Ammon's horn (tissue), 1 donor: ENCODE results near the gene SMG7.
A peak's percentile ranks its signal among the peaks of the same experiment; 100 is the strongest.

ENCODE experiments used
- DNase-seq: peaks from one replicate; pipeline ENCODE4 v3.0.0-alpha.2; 2016; ENCODE audit warnings: low spot score

SMG7 gene

DNA sequence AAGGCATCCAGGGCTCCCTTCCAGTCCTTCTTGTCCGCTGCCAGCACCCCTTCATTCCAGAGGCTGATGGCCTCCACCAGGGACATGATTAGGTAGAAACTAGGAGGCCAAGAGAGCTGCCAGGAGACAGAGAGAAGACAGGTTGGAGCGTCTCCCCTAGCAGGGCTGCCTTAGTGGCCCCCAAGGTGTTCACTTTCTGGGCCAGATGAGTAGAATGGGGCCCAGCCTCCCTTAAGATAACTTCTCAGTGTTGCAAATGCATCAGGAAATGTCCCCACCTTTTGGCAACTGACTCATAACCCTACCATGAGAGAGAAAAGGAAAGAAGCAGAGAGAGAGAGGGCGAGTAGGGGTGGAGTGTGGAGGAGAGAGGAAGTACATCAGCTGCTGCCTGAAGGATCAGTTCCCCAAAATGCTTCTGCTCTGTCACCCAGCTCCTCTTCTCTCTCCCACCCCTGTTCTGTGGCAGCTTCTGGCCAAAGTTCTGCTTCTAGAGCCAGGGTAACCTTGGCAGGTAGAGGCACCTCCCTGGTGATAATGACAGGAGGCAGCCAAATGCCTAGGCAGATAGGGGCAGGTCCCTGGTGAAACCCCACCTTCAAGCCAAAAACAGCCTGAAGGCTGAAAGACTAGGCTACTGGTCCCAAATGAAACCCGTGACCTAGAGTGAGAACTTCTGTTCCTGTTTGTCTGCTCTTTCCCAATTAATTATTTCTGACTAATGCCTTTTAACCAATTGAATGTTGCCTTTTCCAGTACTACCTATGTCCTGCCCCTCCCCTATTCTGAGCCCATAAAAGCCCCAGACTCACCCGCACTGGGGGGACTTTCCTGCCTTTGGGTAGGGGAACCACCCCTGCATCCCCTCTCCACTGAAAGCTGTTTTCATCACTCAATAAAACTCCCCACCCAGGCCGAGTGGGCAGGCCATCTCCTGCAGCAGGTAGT, 118.2 kb downstream of the SMG7 start, which contains the start of gene NCF2:
Gene NCF2, minus strand, starts transcription at position 216 of the 948 bp plus-strand sequence. Its CDS starts 130 bp downstream, at position 86.
- DNase-seq: peak; percentile 75

DNA sequence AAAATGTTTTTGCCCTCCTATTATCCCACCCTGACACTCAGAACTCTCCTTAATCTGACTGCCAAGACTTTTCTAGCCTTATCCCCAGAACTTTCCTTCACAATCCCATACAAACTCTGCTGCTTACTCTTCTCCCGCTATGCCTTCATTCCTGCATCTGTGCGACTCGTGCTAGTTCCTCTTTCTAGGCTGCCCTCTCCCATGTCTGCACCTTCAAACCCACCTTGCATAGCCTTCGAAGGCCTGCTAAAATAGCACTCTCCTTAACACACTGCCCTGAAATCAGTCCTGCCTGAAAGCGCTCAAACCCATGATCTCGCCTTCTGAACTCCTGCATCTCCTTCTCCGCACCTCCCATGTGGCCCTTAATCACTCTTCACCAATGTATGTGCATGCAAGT, 120.4 kb downstream of the SMG7 start:
- DNase-seq: no peak

DNA sequence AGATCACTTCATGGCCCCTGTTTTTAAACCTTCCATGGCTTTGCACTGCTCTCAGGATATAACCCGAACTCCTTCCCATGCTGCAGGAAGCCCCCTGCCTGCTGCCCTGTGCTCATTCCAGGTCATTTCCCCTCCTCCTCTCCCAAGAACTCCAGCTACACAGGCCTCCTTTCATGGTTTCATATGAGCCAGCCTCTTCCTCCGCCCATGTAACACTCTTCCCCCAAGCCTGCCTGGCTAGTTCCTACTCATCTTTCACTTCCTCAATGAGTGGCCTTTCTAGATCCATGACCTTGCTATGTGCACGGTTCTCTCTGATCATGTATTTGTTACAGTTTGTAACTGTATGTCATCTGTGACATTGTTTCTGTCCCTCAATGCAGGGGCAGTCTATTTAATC, 121.1 kb downstream of the SMG7 start:
- peak; percentile 68 for DNase-seq

DNA sequence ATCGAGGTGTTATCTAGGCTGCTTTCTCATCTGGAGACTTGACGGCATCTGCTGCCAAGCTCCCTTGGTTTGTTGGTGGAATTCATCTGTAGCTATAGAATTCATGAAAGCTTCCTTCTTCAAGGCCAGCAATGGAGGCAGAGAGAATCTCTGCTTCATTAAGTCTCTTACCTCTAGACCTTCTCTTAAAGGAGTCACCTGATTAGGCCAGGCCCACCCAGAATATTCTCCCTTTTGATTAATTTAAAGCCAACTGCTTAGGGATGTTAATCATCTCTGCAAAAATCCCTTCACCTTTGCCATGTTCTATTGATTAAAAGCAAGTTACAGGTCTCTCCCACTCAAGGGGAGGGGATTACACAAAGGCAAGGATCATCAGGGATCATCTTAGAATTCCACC, 123.2 kb downstream of the SMG7 start:
- DNase-seq: no peak

DNA sequence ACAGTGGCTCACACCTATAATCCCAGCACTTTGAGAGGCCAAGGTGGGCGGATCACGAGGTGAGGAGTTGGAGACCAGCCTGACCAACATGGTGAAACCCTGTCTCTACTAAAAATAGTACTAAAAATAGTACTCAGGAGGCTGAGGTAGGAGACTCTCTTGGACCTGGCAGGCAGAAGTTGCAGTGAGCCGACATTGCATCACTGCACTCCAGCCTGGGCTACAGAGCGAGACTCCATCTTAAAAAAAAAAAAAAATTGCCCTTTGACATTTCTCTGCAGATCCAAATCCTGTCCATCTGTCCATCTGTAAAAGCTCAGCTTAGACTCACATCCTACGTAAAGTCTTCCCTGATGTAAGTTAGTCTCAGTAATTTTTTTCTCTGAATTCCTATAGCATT, 124.2 kb downstream of the SMG7 start:
- DNase-seq: no peak

DNA sequence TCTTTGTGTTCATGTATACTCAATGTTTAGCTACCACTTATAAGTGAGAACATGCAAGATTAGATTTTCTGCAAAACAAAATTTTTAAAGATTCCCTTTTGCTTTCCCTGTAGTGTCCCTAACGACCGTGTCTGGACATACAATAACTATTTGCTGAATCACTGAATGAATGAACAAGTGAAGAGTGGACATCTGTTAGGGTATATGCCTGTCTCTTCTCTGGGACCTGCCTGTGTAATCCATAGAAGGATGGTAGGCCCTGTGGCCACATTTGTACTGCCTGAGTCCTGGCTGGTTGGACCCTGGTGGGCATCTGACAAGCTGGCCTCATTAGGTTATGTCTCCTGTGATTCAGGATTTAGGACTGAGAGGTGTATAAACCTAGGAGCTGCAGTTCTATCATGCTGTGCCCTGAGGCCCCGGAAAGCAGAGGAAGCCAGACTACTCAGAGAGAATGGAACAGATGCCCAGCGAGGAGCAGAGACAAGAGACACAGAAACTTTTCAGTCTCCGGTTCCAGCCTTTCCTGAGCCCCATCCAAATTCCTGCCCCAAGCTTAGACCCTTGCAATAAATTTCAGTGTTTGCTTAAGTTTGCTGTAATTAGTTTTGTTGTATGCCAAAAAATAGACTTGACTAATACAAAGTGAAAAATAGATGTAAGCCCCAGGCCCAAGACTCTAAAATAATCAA, 125.5 kb downstream of the SMG7 start:
- DNase-seq: no peak

DNA sequence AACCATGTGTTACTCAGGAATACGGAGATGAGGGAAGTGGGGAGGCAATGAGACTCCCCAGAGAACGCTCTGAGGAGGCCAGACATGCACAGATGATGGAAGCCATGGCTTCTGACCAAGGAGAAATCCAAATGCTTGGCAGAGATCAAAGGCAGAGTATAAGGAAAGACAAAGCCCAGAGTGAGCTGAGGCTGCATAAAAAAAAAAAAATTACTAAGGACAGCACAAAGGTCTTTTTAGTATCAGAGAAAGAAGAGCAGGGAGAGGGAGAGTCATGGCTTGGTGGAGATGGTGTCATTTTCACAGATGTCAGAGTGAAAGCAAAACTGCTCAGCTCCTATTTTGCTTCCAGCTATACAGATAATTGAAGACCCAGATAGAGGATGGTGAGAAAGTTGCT, 126.1 kb downstream of the SMG7 start:
- no peak for DNase-seq

DNA sequence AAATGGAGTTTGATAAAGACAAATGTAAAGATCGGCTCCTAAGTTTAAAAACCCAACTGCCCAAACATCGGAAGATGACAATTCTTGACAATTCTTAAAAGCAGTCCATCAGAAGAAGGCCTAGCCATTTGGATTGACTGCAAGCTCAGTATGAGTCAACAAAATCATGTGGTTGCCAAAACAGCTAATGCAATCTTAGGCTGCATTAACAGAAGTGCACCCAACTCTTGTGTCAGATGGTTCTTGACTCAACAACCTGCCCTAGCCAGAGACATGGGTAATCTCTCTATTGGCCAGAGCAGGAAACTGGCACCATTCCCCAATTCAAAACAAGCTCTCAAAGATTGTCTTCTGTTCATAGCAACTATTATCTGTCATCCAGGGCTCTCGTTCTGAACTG, 127.8 kb downstream of the SMG7 start:
- no peak for DNase-seq

DNA sequence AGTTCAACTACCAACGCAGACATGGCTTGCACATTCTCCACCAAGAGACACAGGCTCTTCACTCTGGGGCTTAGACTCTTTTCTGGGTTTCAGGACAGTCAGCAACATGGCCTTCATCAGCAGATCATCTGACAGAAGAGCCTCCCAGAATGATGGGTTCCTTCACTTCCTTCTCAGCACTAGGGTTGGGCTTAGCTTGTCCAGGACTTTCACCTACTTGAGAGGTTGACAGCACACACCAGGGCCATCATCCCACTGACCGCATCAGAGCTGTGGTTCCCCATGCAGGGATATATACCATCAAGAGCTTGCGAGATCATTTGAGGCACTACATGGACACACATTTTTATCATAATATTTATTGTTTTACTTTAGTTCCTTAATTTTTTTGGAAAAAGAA, 128.3 kb downstream of the SMG7 start:
- DNase-seq: no peak

DNA sequence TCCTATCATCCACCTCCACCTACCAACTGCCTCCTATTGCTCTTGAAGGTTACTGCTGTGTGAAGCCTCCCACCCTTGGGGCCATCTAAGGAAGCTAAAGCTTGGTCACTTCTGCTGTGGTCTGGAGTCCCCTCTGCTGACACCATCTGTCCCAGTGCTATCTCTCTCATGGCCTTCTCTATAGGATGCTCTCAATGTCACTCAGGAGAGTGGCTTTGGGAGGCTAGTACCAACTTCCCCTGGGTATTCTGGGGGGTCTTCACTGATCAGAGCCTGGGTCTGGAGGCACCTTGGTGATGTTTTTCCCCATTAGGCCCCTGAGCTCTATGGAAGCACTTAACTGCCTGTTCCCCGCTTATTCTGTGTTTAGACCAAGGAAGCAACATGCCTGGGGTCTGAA, 130.2 kb downstream of the SMG7 start:
- DNase-seq: no peak
